HepG2 (cell line): ENCODE data around the gene PRDM7. TPM values are rescaled to one million over a fixed set of nuclear protein-coding genes. Genes with fewer than 3 reads are reported as not detected.

Source experiments
- ATF3 ChIP-seq: sonication (generic); formaldehyde crosslinking; IDR thresholded peaks from 2 replicates; pipeline ENCODE4 v1.4.0; 2020; ENCODE audit warnings: missing genetic modification reagents
- FOXK1 ChIP-seq: sonication (generic); formaldehyde crosslinking; IDR thresholded peaks from 2 replicates; pipeline ENCODE4 v1.4.0; 2020; ENCODE audit warnings: low read depth, missing genetic modification reagents, borderline replicate concordance
- HMGXB4 ChIP-seq, 2 experiments: sonication (generic) in 1 of 2; formaldehyde crosslinking in 1 of 2; IDR thresholded peaks; 2 replicates each; pipeline versions ENCODE4 v1.4.0 to v1.6.1; 2018 to 2020; ENCODE audit warnings: missing genetic modification reagents in 2 of 2, borderline replicate concordance in 1 of 2, low read depth in 1 of 2, mild to moderate bottlenecking in 1 of 2, missing biosample characterization in 1 of 2
- HOXA3 ChIP-seq: sonication (generic); formaldehyde crosslinking; IDR thresholded peaks from 2 replicates; pipeline ENCODE4 v1.5.0; 2020; ENCODE audit warnings: missing genetic modification reagents
- JARID2 ChIP-seq: sonication (generic); formaldehyde crosslinking; IDR thresholded peaks from 2 replicates; pipeline ENCODE4 v1.8.1; 2023; ENCODE audit warnings: missing genetic modification reagents, inconsistent platforms; ENCODE audit not compliant: insufficient replicate concordance
- MYNN ChIP-seq: sonication (generic); formaldehyde crosslinking; IDR thresholded peaks from 2 replicates; pipeline ENCODE4 v1.4.0; 2020; ENCODE audit warnings: mild to moderate bottlenecking, low read depth, missing genetic modification reagents
- NR1H2 ChIP-seq: sonication (generic); formaldehyde crosslinking; IDR thresholded peaks from 2 replicates; pipeline ENCODE4 v1.8.1; 2022; ENCODE audit warnings: low read depth, missing genetic modification reagents, borderline replicate concordance
- NR2C2 ChIP-seq: sonication (generic); formaldehyde crosslinking; IDR thresholded peaks from 2 replicates; pipeline ENCODE4 v1.4.0; 2020; ENCODE audit warnings: missing genetic modification reagents, mild to moderate bottlenecking, moderate library complexity, borderline replicate concordance
- PATZ1 ChIP-seq: sonication (generic); formaldehyde crosslinking; IDR thresholded peaks from 2 replicates; pipeline ENCODE4 v1.4.0; 2020; ENCODE audit warnings: missing genetic modification reagents
- REST ChIP-seq, 2 experiments: IDR thresholded peaks; 2 replicates each; pipeline ENCODE4 v1.6.1; 2011 to 2012; ENCODE audit warnings: low read length in 2 of 2, borderline replicate concordance in 1 of 2, low read depth in 1 of 2, mild to moderate bottlenecking in 1 of 2, moderate library complexity in 1 of 2
- RFX3 ChIP-seq: IDR thresholded peaks from 2 replicates; pipeline ENCODE4 v1.6.1; 2016; ENCODE audit warnings: missing biosample characterization, missing genetic modification reagents
- ZBTB44 ChIP-seq: sonication (generic); formaldehyde crosslinking; IDR thresholded peaks from 2 replicates; pipeline ENCODE4 v1.4.0; 2020; ENCODE audit warnings: missing genetic modification reagents
- ZBTB7B ChIP-seq: sonication (generic); formaldehyde crosslinking; IDR thresholded peaks from 2 replicates; pipeline ENCODE4 v1.4.0; 2020; ENCODE audit warnings: missing genetic modification reagents
- ZEB1 ChIP-seq: IDR thresholded peaks from 2 replicates; pipeline ENCODE4 v1.6.1; 2012; ENCODE audit warnings: mild to moderate bottlenecking, low read depth, inconsistent platforms; ENCODE audit not compliant: insufficient replicate concordance
- ZNF761 ChIP-seq: sonication (generic); formaldehyde crosslinking; conservative IDR thresholded peaks from 2 replicates; pipeline ENCODE4 v1.4.0; 2020; ENCODE audit warnings: mild to moderate bottlenecking, missing genetic modification reagents
- ZNF770 ChIP-seq: sonication (generic); formaldehyde crosslinking; IDR thresholded peaks from 2 replicates; pipeline ENCODE4 v1.5.0; 2020; ENCODE audit warnings: mild to moderate bottlenecking, missing genetic modification reagents
- polyA plus RNA-seq, 8 experiments: library from polyadenylated mRNA; depleted of rRNA in 3 of 8; stranded (reverse) in 7 of 8; unstranded in 1 of 8; fragments of >200 nt; fragmentation: Illumina TruSeq in 4 of 8; extraction: Trizol in 4 of 8; gene quantifications; 2 replicates each; pipeline versions ENCODE4 v1.2.1 to v1.2.3, GENCODE V29; 2011 to 2016; ENCODE audit warnings: low read depth in 4 of 8, missing spikeins in 1 of 8, mixed read lengths in 1 of 8; ENCODE audit not compliant: insufficient read depth in 1 of 8
- total RNA-seq, 5 experiments: library from RNA; depleted of rRNA; stranded (reverse); fragments of >200 nt; fragmentation: Illumina TruSeq; extraction: Trizol; gene quantifications; 2 replicates each; pipeline ENCODE4 v1.2.3, GENCODE V29; 2016; ENCODE audit warnings: low read depth in 1 of 5

PRDM7 gene
- total and polyA plus RNA-seq, 2 of the 13 experiments (the other 11 are each of a cell fraction or from before 2014, with no cell fraction given): not detected

- TF ChIP-seq PATZ1 (CRISPR knock-in tag) (peak; percentile 45), FOXK1 (CRISPR knock-in tag) (no peak), JARID2 (CRISPR knock-in tag) (peak; percentile 71), NR1H2 (CRISPR knock-in tag) (no peak), MYNN (CRISPR knock-in tag) (no peak), REST (IDR thresholded peaks at IDR 0.05; ENCODE audit: borderline replicate concordance in 1 of 2, low read depth in 1 of 2, low read length in 2 of 2) (no peak), ZNF761 (CRISPR knock-in tag) (no peak), HMGXB4 (CRISPR knock-in tag; IDR thresholded peaks at IDR 0.05; ENCODE audit: borderline replicate concordance in 1 of 2, low read depth in 1 of 2) (peak in 1 of 2 experiments; percentile 40; a peak in 2 of 4 replicates), ATF3 (CRISPR knock-in tag) (no peak), ZEB1 (peak; percentile 31), ZBTB44 (CRISPR knock-in tag) (no peak), ZNF770 (CRISPR knock-in tag) (no peak), ZBTB7B (no peak; the same call in 1 of the 2 replicates), HOXA3 (no peak), RFX3 (CRISPR knock-in tag) (no peak), NR2C2 (no peak)
These were observed 57.4 kb downstream of the PRDM7 start (continued) for GRCh38 chr16:90019543-90020259.
